Loucy (cell line): ENCODE data around the gene NELFA.
"Not testable (repeated sequence)": the region's sequence is repeated elsewhere in the genome, so short reads cannot be mapped to it uniquely, and the experiment has no call there.

ENCODE experiments used
- H2AFZ ChIP-seq: fragments of 200-600 bp; sonication (generic); 2 replicates; pipeline ENCODE4 v1.6.0; 2016; ENCODE audit warnings: antibody characterized with exemption, mild to moderate bottlenecking, low read length, moderate library complexity
- H3F3A ChIP-seq: fragments of 200-600 bp; 2 replicates; pipeline ENCODE4 v1.6.0; 2016; ENCODE audit warnings: antibody characterized with exemption, low read depth, mild to moderate bottlenecking
- H3K27me3 ChIP-seq: fragments of 200-600 bp; sonication (generic); 2 replicates; pipeline ENCODE4 v1.6.1; 2014; ENCODE audit warnings: low read length, mild to moderate bottlenecking; ENCODE audit not compliant: insufficient read depth, poor library complexity, severe bottlenecking
- H3K36me3 ChIP-seq: fragments of 200-600 bp; sonication (generic); 2 replicates; pipeline ENCODE4 v1.6.1; 2016; ENCODE audit warnings: low read length; ENCODE audit not compliant: insufficient read depth
- H3K4me1 ChIP-seq: fragments of 200-600 bp; sonication (generic); 2 replicates; pipeline ENCODE4 v1.5.1; 2014; ENCODE audit warnings: low read length, mild to moderate bottlenecking; ENCODE audit not compliant: insufficient read depth, poor library complexity, severe bottlenecking
- H3K4me2 ChIP-seq: fragments of 200-600 bp; sonication (generic); 2 replicates; pipeline ENCODE4 v1.6.0; 2014; ENCODE audit warnings: antibody characterized with exemption, low read length, low read depth, mild to moderate bottlenecking; ENCODE audit not compliant: poor library complexity, severe bottlenecking
- H3K4me3 ChIP-seq: fragments of 200-600 bp; sonication (generic); 2 replicates; pipeline ENCODE4 v1.5.1; 2014; ENCODE audit warnings: low read length, mild to moderate bottlenecking, mixed read lengths; ENCODE audit not compliant: poor library complexity, severe bottlenecking
- H3K79me2 ChIP-seq: fragments of 200-600 bp; sonication (generic); 2 replicates; pipeline ENCODE4 v1.6.1; 2014; ENCODE audit warnings: low read length; ENCODE audit not compliant: insufficient read depth
- H3K9ac ChIP-seq: fragments of 200-600 bp; sonication (generic); 2 replicates; pipeline ENCODE4 v1.6.0; 2014; ENCODE audit warnings: mild to moderate bottlenecking, low read depth, low read length, moderate library complexity; ENCODE audit not compliant: poor library complexity, severe bottlenecking
- H3K9me2 ChIP-seq: fragments of 200-600 bp; sonication (generic); replicated peaks from 2 replicates; pipeline ENCODE4 v1.6.1; 2016; ENCODE audit warnings: low read depth, low read length, mixed read lengths
- H3K9me3 ChIP-seq: fragments of 200-600 bp; sonication (generic); 2 replicates; pipeline ENCODE4 v1.6.1; 2014; ENCODE audit warnings: mild to moderate bottlenecking, antibody characterized with exemption, low read length, low read depth; ENCODE audit not compliant: insufficient read depth
- H4K20me1 ChIP-seq: fragments of 200-600 bp; sonication (generic); 2 replicates; pipeline ENCODE4 v1.6.0; 2014; ENCODE audit warnings: antibody characterized with exemption, low read length, mild to moderate bottlenecking; ENCODE audit not compliant: insufficient read depth, poor library complexity, severe bottlenecking
- EZH2phosphoT487 ChIP-seq: fragments of 200-600 bp; IDR thresholded peaks from 2 replicates; pipeline ENCODE4 v1.6.1; 2018; ENCODE audit warnings: antibody characterized with exemption, mild to moderate bottlenecking, moderate library complexity, borderline replicate concordance
- TF ChIP-seq, protein P1 (sequence below): fragments of 200-600 bp; sonication (generic); conservative IDR thresholded peaks from 2 replicates; pipeline ENCODE4 v1.5.1; 2014; ENCODE audit warnings: mild to moderate bottlenecking, antibody characterized with exemption, low read length

NELFA gene

DNA sequence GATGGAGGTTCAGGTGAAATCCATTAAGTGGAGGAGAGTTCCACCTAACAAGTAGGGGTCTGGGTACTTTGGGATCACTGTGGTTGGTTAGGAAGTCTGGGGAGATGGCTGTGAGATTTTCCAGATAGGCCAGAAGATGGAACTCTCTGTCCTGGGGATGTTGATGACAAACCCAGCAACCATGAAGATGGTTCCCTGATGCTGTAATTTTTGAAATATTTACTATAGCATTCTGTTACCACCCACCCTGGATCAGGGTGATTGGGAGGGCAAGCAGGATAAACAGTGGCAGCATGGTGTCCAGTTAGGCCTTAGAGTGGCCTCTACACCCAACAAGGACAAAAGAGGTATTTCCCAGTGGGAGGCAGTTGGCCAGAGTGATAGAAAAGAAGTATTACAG, 15.9 kb upstream of the NELFA start:
- Histone ChIP-seq H3K36me3 (no peaks in the 10 kb centered on the region), H3K4me2 (no peak overlapping the region), H3K27me3 (no peaks in the 10 kb centered on the region), H3K9me3 (no peaks in the 10 kb centered on the region), H3F3A (no peaks in the 10 kb centered on the region), H3K9me2 (no peaks in the 10 kb centered on the region), H3K4me3 (no peak overlapping the region), H2AFZ (no peak overlapping the region), H3K4me1 (no peaks in the 10 kb centered on the region), H4K20me1 (no peaks in the 10 kb centered on the region), H3K9ac (no peak overlapping the region), H3K79me2 (no peaks in the 10 kb centered on the region)
- TF ChIP-seq EZH2phosphoT487, result no peak
- TF ChIP-seq, protein P1, sequence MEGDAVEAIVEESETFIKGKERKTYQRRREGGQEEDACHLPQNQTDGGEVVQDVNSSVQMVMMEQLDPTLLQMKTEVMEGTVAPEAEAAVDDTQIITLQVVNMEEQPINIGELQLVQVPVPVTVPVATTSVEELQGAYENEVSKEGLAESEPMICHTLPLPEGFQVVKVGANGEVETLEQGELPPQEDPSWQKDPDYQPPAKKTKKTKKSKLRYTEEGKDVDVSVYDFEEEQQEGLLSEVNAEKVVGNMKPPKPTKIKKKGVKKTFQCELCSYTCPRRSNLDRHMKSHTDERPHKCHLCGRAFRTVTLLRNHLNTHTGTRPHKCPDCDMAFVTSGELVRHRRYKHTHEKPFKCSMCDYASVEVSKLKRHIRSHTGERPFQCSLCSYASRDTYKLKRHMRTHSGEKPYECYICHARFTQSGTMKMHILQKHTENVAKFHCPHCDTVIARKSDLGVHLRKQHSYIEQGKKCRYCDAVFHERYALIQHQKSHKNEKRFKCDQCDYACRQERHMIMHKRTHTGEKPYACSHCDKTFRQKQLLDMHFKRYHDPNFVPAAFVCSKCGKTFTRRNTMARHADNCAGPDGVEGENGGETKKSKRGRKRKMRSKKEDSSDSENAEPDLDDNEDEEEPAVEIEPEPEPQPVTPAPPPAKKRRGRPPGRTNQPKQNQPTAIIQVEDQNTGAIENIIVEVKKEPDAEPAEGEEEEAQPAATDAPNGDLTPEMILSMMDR, result no peak

DNA sequence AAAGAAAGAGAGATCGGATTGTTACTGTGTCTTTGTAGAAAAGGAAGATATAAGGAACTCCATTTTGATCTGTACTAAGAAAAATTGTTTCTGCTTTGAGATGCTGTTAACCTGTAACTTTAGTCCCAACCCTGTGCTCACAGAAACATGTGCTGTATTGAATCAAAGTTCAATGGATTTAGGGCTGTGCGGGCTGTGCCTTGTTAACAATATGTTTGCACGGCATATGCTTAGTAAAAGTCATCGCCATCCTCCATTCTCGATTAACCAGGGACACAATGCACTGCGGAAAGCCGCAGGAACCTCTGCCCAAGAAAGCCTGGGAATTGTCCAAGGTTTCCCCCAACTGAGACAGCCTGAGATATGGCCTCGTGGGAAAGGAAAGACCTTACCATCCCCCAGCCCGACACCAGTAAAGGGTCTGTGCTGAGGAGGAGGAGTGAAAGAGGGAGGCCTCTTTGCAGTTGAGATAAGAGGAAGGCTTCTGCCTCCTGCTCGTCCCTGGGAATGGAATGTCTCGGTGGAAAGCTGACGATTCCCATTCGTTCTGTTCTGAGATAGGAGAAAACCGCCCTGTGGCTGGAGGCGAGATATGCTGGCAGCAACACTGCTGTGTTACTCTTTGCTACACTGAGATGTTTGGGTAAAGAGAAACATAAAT, 12.7 kb upstream of the NELFA start:
- not testable (repeated sequence) for H3K36me3 ChIP-seq, H3F3A ChIP-seq, H3K9me2 ChIP-seq, H3K4me3 ChIP-seq, H3K9ac ChIP-seq, H3K27me3 ChIP-seq, H3K4me2 ChIP-seq, H3K4me1 ChIP-seq, H3K9me3 ChIP-seq, H4K20me1 ChIP-seq, H2AFZ ChIP-seq, H3K79me2 ChIP-seq

DNA sequence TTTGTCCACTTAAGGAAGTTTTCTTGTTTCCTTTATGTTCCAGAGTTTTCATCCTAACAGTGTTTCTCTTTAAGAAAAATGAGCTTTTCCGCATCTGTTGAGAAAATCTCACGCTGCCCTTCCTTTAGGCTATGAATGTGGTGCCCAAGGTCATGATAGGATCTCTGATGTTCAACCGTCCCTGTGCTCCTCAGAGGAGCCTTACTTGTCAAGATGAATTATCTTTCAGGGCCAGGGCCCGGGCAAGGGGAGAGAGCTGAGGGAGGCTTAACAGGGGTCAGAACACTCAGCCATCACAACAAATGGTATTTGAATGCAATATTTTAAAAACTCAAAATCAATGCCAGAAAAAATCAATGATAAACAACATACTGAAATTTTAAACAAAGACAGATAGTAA, 6.2 kb upstream of the NELFA start:
- no peaks in the 10 kb centered on the region for H3K4me1 ChIP-seq
- H3K4me3 ChIP-seq, result no peak overlapping the region
- H2AFZ ChIP-seq, result no peak overlapping the region
- H3K27me3 ChIP-seq, result no peaks in the 10 kb centered on the region
- TF ChIP-seq, protein P1, result no peak
- no peak for TF ChIP-seq EZH2phosphoT487
- no peaks in the 10 kb centered on the region for H4K20me1 ChIP-seq
- H3K36me3 ChIP-seq, result no peaks in the 10 kb centered on the region
- H3K79me2 ChIP-seq, result no peaks in the 10 kb centered on the region
- H3K4me2 ChIP-seq, result no peak overlapping the region
- H3K9ac ChIP-seq, result no peak overlapping the region
- H3K9me3 ChIP-seq, result no peaks in the 10 kb centered on the region
- no peaks in the 10 kb centered on the region for H3F3A ChIP-seq
- no peaks in the 10 kb centered on the region for H3K9me2 ChIP-seq

DNA sequence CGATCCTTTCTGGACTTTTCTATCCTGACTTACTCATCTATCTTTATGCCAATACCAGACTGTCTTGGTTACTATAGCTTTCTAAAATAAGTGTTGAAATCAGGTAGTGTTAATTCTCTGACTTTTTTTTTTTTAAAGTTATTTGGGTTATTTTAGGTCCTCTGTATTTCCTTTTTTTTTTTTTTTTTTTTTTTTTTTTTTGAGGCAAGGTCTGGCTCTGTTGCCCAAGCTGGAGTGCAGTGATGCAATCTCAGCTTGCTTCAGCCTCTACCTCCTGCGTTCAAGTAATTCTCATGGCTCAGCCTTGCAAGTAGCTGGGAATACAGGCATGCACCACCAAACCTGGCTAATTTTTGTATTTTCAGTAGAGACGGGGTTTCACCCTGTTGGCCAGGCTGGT, 2.8 kb upstream of the NELFA start:
- Histone ChIP-seq H3K4me1 (peaks cover 15% of the 10 kb centered on the region), H3K36me3 (no peaks in the 10 kb centered on the region), H3F3A (no peaks in the 10 kb centered on the region), H4K20me1 (peaks cover 15% of the 10 kb centered on the region), H3K9ac (no peak overlapping the region), H2AFZ (no peak overlapping the region), H3K27me3 (no peaks in the 10 kb centered on the region), H3K4me2 (no peak overlapping the region), H3K4me3 (no peak overlapping the region), H3K79me2 (peaks cover 22% of the 10 kb centered on the region), H3K9me3 (no peaks in the 10 kb centered on the region), H3K9me2 (no peaks in the 10 kb centered on the region)
- TF ChIP-seq EZH2phosphoT487, result no peak
- TF ChIP-seq, protein P1, result no peak
